Activated naive CD8-positive, alpha-beta T cell treated with anti-CD3 and anti-CD28 coated beads, Interleukin-2, amount 10 ng/mL, durations not matched to agents 7 days and 5 days (primary cell): Measurements from ENCODE around the gene MAGEB4. TPM values are rescaled to one million over a fixed set of nuclear protein-coding genes. Genes with fewer than 3 reads are reported as not detected.
"Not testable (repeated sequence)": the region's sequence is repeated elsewhere in the genome, so short reads cannot be mapped to it uniquely, and the experiment has no call there.

Experiments
- ATAC-seq: fragments of 150-1000 bp; cut with Tn5 transposase; one replicate; pipeline ENCODE4 v1.10.0; 2021; ENCODE audit warnings: low read depth, moderate library complexity
- POLR2A ChIA-PET: fragments of 350-600 bp; sonication (Branson Sonifier 250); formaldehyde crosslinking; loops from one replicate; lab custom pipeline; 2021; ENCODE audit warnings: antibody characterized with exemption; lab: Charles Lee
- DNase-seq: peaks from one replicate; pipeline ENCODE4 v3.0.0; 2021
- H3K27ac Mint-ChIP-seq: one replicate; pipeline ENCODE4 v1.8.0; 2022; ENCODE audit warnings: mild to moderate bottlenecking, mixed read lengths
- H3K27me3 Mint-ChIP-seq: one replicate; pipeline ENCODE4 v1.8.0; 2022; ENCODE audit warnings: mild to moderate bottlenecking, moderate library complexity, mixed read lengths
- H3K36me3 Mint-ChIP-seq: one replicate; pipeline ENCODE4 v1.8.0; 2021; ENCODE audit warnings: mild to moderate bottlenecking, mixed read lengths
- H3K4me1 Mint-ChIP-seq: one replicate; pipeline ENCODE4 v1.8.0; 2021; ENCODE audit warnings: mixed read lengths
- H3K4me3 Mint-ChIP-seq: one replicate; pipeline ENCODE4 v1.8.0; 2022; ENCODE audit warnings: mild to moderate bottlenecking, moderate library complexity, mixed read lengths
- H3K9me3 Mint-ChIP-seq: one replicate; pipeline ENCODE4 v1.8.0; 2021; ENCODE audit warnings: mixed read lengths
- total RNA-seq, 2 experiments: library from RNA; stranded (reverse); gene quantifications; one replicate each; pipeline ENCODE4 v1.2.3, GENCODE V29; 2021

The MAGEB4 gene, protein sequence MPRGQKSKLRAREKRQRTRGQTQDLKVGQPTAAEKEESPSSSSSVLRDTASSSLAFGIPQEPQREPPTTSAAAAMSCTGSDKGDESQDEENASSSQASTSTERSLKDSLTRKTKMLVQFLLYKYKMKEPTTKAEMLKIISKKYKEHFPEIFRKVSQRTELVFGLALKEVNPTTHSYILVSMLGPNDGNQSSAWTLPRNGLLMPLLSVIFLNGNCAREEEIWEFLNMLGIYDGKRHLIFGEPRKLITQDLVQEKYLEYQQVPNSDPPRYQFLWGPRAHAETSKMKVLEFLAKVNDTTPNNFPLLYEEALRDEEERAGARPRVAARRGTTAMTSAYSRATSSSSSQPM
- total RNA-seq = not detected

DNA sequence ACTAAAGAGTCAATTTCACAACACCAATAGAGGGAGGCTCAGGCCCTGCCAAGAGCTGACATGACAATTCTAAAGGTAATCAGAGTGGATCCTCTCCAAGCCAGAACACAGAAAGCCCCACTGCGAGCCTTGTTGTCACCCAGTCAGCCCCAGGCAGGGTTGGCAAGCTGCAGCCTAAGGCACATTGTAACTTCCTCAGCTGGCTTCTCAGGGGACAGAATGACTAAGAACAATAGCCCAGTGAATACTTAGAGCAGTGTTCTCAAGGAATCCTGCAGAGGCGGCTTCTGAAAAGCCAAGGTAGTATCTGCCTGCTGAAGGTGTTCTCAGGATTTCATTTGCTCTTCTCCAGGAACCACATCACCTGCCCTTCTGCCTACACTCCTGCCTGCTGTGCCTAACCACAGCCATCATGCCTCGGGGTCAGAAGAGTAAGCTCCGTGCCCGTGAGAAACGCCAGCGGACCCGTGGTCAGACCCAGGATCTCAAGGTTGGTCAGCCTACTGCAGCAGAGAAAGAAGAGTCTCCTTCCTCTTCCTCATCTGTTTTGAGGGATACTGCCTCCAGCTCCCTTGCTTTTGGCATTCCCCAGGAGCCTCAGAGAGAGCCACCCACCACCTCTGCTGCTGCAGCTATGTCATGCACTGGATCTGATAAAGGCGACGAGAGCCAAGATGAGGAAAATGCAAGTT lies at the start of gene MAGEB4:
Gene MAGEB4 (plus strand): TSS at position 277 of the 692 bp plus-strand sequence. CDS start 136 bp downstream, at position 413.
- no peaks in the 10 kb centered on the region for H3K4me1 Mint-ChIP-seq
- DNase-seq = no peak
- ATAC-seq = no peak
- no peaks in the 10 kb centered on the region for H3K27me3 Mint-ChIP-seq
- no peak within 1 kb of the TSS for H3K27ac Mint-ChIP-seq
- no peak within 1 kb of the TSS for H3K4me3 Mint-ChIP-seq
- no peaks in the 10 kb centered on the region for H3K36me3 Mint-ChIP-seq
- no peaks in the 10 kb centered on the region for H3K9me3 Mint-ChIP-seq
- POLR2A ChIA-PET = no interaction called here

DNA sequence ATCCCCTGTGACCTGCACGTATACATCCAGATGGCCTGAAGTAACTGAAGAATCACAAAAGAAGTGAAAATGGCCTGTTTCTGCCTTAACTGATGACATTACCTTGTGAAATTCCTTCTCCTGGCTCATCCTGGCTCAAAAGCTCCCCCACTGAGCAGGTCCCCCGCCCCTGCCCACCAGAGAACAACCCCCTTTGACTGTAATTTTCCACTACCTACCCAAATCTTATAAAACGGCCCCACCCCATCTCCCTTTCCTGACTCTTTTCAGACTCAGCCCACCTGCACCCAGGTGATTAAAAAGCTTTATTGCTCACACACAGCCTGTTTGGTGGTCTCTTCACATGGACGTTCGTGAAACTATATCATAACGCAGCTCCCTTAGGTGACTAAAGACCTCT lies 47.9 kb upstream of the MAGEB4 start:
- H3K4me1 Mint-ChIP-seq, DNase-seq, H3K27me3 Mint-ChIP-seq, H3K4me3 Mint-ChIP-seq, H3K27ac Mint-ChIP-seq, ATAC-seq, H3K36me3 Mint-ChIP-seq, H3K9me3 Mint-ChIP-seq: not testable (repeated sequence)
- POLR2A ChIA-PET = interaction anchor here (0.7 kb wide), 1 partner anchor 33 kb away, joined by 3 read pairs; no protein-coding TSS in a partner anchor

DNA sequence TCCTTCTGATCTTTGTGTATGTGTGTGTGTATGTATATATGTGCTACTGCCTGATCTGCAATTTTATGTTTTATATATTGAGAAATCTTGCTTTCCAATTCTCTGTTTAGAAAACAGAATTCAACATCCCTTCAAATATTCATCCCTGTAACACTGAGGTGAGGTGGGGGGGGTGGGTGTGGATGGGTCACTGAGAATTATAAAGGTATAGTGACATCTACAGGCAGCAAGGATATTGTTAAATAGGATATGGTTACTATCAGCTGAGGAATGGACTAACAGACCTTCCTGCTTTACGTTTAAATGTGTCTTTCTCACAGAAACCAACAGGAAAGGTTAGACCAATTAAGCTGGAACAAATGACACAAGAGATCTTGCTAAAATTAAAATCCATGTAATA lies 45.5 kb upstream of the MAGEB4 start:
- no peak for ATAC-seq
- no peaks in the 10 kb centered on the region for H3K27me3 Mint-ChIP-seq
- H3K27ac Mint-ChIP-seq = no peak overlapping the region
- no peak overlapping the region for H3K4me3 Mint-ChIP-seq
- DNase-seq = no peak
- no peaks in the 10 kb centered on the region for H3K4me1 Mint-ChIP-seq
- H3K36me3 Mint-ChIP-seq = no peaks in the 10 kb centered on the region
- no peaks in the 10 kb centered on the region for H3K9me3 Mint-ChIP-seq
- POLR2A ChIA-PET = no interaction called here

DNA sequence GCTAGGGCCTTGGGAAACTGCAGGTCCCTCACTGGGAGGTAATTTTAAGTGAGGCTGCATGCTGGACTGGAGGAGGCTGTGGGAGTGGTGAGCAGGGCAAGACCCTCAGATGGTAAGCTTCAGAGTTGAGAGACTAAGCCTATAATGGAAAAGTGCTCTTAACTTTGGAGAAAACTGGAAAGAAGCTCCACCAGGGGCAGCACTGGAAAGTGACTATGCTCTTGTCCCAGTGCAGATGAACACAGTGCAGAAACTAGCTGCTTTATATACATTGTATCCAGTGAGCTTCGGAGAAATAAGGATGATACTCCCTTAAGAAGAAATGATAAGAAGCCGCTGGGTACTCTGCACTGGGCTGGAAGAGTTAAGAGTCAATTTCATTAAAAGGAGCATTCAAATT lies 29.6 kb upstream of the MAGEB4 start:
- DNase-seq (no peak), ATAC-seq (no peak)
- H3K4me1 Mint-ChIP-seq = no peaks in the 10 kb centered on the region
- H3K4me3 Mint-ChIP-seq = no peak overlapping the region
- POLR2A ChIA-PET = no interaction called here
- H3K27ac Mint-ChIP-seq = no peak overlapping the region
- no peaks in the 10 kb centered on the region for H3K9me3 Mint-ChIP-seq
- H3K36me3 Mint-ChIP-seq = no peaks in the 10 kb centered on the region
- no peaks in the 10 kb centered on the region for H3K27me3 Mint-ChIP-seq

DNA sequence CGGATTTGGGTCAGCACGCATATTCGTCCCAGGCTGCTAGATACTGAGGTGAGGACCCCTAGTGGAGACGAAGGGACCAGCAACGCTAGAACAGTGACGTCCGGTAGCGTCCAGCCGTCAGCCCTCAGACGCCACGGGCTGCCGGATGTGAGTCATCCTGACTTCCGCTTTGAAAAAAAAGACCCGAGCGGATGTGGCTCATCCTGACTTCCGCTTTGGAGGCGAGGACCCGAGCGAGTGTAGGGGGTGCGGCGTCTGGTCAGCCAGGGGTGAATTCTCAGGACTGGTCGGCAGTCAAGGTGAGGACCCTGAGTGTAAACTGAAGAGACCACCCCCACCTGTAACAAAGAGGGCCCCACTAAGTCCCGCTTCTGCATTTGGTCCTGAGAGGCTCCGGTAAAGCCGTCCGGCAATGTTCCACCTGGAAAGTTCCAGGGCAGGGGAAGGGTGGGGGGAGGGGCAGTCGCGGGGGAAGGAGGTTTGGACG lies 26.4 kb upstream of the MAGEB4 start, which contains the start of gene MAGEB2:
Gene MAGEB2 (plus strand): TSS at position 207 of the 487 bp plus-strand sequence. CDS start 3,018 bp downstream, outside the sequence.
- DNase-seq = no peak
- Mint-ChIP-seq H3K4me1 (no peaks in the 10 kb centered on the region), H3K27me3 (no peaks in the 10 kb centered on the region), H3K4me3 (no peak within 1 kb of the TSS), H3K36me3 (no peaks in the 10 kb centered on the region), H3K27ac (no peak within 1 kb of the TSS), H3K9me3 (no peaks in the 10 kb centered on the region)
- no peak for ATAC-seq
- POLR2A ChIA-PET = no interaction called here

DNA sequence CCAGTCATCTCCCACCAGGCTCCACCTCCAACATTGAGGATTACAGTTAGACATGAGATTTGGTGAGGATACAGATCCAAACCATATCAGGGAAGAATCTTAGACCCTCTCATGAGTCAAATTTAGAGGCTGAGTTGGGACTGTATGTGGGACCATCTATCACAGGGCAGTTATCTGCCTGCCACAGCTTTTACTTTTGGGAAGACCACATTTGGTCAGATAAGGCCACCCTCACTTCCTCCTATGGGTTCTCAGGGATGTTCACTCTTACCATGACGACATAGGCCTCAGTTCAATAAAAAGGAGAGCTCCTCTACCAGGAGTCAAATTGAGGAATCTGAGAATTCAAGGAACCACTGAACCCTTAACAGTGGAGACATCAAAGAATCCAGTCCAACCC lies 24.3 kb upstream of the MAGEB4 start:
- Mint-ChIP-seq H3K36me3 (no peaks in the 10 kb centered on the region), H3K27ac (no peak overlapping the region), H3K4me1 (no peaks in the 10 kb centered on the region), H3K27me3 (no peaks in the 10 kb centered on the region), H3K4me3 (no peak overlapping the region), H3K9me3 (no peaks in the 10 kb centered on the region)
- POLR2A ChIA-PET = no interaction called here
- DNase-seq (no peak), ATAC-seq (no peak)

DNA sequence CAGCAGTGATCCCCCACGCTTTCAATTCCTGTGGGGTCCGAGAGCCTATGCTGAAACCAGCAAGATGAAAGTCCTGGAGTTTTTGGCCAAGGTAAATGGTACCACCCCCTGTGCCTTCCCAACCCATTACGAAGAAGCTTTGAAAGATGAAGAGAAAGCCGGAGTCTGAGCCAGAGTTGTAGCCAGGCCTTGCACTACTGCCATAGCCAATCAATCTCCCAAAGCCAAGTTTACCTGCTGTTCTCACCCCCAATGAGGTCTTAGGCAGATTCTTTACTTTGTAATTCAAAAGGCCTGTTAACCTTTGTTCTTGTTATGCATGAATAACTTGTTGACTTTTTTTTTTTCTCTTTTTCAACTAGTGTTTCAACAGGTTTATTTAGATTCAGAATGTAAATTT lies 22.4 kb upstream of the MAGEB4 start:
- ATAC-seq = no peak
- POLR2A ChIA-PET = no interaction called here
- H3K4me3 Mint-ChIP-seq = no peak overlapping the region
- no peaks in the 10 kb centered on the region for H3K9me3 Mint-ChIP-seq
- no peaks in the 10 kb centered on the region for H3K27me3 Mint-ChIP-seq
- no peaks in the 10 kb centered on the region for H3K36me3 Mint-ChIP-seq
- no peaks in the 10 kb centered on the region for H3K4me1 Mint-ChIP-seq
- no peak overlapping the region for H3K27ac Mint-ChIP-seq
- DNase-seq = no peak

DNA sequence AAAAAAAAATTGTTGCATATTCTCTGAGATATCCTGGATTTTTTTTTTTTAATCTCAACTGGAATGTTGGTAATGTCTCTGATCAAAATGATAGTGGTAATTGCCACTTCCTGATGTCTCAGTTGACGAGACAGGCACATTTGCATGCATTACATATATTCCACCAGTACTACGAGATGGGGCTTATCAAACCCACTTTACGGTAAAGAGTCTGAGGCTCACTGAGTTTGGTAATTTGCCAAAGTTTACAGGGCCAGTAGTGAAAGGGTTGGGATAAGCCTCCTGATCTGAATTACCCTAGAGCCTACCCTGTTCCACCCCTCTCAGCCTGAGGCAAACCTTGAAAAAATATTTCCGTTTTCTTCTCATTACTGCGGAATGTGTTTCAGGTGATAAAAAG lies 21.1 kb upstream of the MAGEB4 start:
- no peaks in the 10 kb centered on the region for H3K36me3 Mint-ChIP-seq
- H3K4me1 Mint-ChIP-seq = no peaks in the 10 kb centered on the region
- no peaks in the 10 kb centered on the region for H3K9me3 Mint-ChIP-seq
- H3K27me3 Mint-ChIP-seq = no peaks in the 10 kb centered on the region
- ATAC-seq = no peak
- POLR2A ChIA-PET = no interaction called here
- no peak overlapping the region for H3K4me3 Mint-ChIP-seq
- H3K27ac Mint-ChIP-seq = no peak overlapping the region
- DNase-seq = no peak

DNA sequence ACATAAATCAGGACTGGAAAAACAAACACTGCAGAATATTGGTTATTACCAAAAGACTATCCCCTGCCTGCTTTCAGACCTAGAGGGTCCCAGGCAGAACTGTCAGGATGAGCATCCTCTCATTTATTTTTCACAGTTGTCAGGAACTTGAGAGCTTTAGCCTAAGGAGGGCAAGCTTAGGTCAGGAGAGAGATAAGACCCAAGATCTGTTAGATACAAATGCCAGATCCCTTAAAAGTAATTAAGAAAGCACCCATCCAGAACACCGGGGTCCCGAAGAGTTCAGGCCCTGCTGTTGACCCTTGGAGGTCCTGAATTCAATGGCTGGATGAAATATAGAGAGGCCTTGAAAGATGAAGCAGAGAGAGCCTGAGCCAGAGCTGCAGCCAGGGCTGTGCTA lies 17.3 kb upstream of the MAGEB4 start:
- POLR2A ChIA-PET = no interaction called here
- no peaks in the 10 kb centered on the region for H3K9me3 Mint-ChIP-seq
- no peaks in the 10 kb centered on the region for H3K27me3 Mint-ChIP-seq
- ATAC-seq (no peak), DNase-seq (no peak)
- H3K4me3 Mint-ChIP-seq = no peak overlapping the region
- no peak overlapping the region for H3K27ac Mint-ChIP-seq
- no peaks in the 10 kb centered on the region for H3K36me3 Mint-ChIP-seq
- no peaks in the 10 kb centered on the region for H3K4me1 Mint-ChIP-seq

DNA sequence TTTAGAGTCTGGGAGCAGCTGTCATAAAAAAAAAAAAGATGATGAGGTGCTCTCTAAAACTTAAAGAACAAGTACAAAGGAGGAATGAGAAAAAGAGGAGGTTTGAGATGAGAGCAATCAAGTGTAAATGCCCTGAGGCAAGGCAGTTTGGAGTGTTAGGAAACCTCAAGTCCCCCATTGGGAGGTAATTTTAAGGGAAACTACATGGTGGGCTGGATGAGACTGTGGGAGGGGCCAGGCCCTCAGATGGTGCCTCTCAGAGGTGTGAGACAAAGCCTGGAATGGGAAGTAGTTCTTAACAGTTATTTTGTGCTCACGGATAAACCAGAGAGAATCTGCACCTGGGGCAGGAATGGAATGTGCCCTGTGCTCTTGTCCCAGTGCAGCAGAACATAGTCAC lies 13.3 kb upstream of the MAGEB4 start:
- ATAC-seq (no peak), DNase-seq (no peak)
- no peaks in the 10 kb centered on the region for H3K9me3 Mint-ChIP-seq
- H3K27me3 Mint-ChIP-seq = no peaks in the 10 kb centered on the region
- H3K4me3 Mint-ChIP-seq = no peak overlapping the region
- POLR2A ChIA-PET = no interaction called here
- no peak overlapping the region for H3K27ac Mint-ChIP-seq
- H3K36me3 Mint-ChIP-seq = no peaks in the 10 kb centered on the region
- no peaks in the 10 kb centered on the region for H3K4me1 Mint-ChIP-seq

DNA sequence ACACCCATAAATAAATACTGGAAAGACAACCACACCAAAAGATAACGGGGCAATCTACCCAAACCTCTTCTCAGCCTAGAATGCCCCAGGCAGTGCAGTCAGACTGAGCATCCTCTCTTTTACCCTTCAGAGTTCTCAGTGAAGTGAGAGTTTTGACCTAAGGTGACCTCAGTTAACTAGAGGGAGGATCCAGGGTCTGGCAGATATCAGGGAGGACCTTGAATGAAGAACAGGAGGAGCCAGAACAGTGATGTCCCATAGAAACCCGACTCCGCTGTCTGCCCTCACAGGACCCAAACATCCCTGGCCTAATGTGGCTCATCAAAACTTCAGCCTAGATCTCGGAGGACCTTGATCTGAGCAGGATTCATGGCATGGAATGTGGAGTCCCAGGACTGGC lies 11.4 kb upstream of the MAGEB4 start, which contains the start of gene MAGEB3:
Gene MAGEB3 (plus strand): TSS at position 263 of the 400 bp plus-strand sequence. CDS start 5,268 bp downstream, outside the sequence.
- no peak within 1 kb of the TSS for H3K4me3 Mint-ChIP-seq
- no peak for ATAC-seq
- no peak within 1 kb of the TSS for H3K27ac Mint-ChIP-seq
- no peak for DNase-seq
- H3K36me3 Mint-ChIP-seq = no peaks in the 10 kb centered on the region
- POLR2A ChIA-PET = no interaction called here
- no peaks in the 10 kb centered on the region for H3K27me3 Mint-ChIP-seq
- H3K9me3 Mint-ChIP-seq = no peaks in the 10 kb centered on the region
- no peaks in the 10 kb centered on the region for H3K4me1 Mint-ChIP-seq

DNA sequence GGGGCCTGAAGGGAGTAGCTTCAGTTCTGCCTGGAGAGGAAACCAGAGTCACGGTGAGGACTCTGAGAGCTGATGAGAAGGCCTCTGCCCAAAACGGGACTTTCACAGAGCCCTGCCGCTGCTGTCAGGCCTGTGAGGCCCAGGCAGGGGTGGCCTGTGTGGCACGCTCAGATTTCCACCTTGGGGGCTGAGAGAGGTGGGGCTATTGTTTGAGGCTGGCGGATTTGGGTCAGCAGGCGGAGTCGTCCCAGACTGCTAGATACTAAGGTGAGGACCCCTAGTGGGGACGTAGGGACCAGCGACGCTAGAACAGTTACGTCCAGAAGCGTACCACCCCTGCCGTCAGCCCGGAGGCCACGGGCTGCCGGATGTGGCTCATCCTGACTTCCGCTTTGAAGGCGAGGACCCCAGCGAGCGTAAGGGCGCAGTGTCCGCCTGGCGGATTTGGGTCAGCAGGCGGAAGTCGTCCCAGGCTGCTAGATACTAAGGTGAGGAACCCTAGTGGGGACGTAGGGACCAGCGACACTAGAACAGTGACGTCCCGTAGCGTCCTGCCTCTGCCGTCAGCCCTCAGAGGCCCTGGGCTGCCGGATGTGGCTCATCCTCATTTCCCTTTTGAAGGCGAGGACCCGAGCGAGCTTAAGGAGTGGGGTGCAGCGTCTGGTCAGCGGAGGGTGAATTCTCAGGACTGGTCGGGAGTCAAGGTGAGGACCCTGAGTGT lies 5.1 kb downstream of the MAGEB4 start, which contains the start of gene MAGEB1:
Gene MAGEB1 (plus strand): TSS at position 378 of the 721 bp plus-strand sequence. CDS start 3,348 bp downstream, outside the sequence.
- no peak within 1 kb of the TSS for H3K4me3 Mint-ChIP-seq
- no peaks in the 10 kb centered on the region for H3K36me3 Mint-ChIP-seq
- H3K9me3 Mint-ChIP-seq = no peaks in the 10 kb centered on the region
- H3K27ac Mint-ChIP-seq = no peak within 1 kb of the TSS
- H3K4me1 Mint-ChIP-seq = no peaks in the 10 kb centered on the region
- ATAC-seq (no peak), DNase-seq (no peak)
- no peaks in the 10 kb centered on the region for H3K27me3 Mint-ChIP-seq
- POLR2A ChIA-PET = no interaction called here

DNA sequence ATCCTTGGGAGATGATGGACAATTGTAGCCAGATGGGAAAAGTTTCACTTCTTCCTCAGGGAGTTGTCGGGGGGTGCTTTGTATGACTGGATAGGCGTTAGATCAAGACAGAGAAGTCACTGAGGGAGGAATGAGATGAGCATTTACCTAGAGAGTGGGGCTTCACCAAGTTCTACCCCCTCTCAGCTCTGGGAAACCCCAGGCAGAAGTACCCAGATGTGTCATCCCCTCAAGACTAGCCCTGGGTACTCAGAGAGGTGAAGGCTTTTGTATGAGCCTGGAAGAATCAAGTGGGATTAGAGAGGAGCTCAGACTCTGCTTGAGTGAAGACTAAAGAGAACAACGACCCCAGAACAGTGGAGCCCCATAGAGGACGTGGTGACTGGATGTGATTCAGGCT lies 7.1 kb downstream of the MAGEB4 start:
- Mint-ChIP-seq H3K27ac (no peak overlapping the region), H3K4me3 (no peak overlapping the region), H3K9me3 (no peaks in the 10 kb centered on the region), H3K36me3 (no peaks in the 10 kb centered on the region), H3K27me3 (no peaks in the 10 kb centered on the region), H3K4me1 (no peaks in the 10 kb centered on the region)
- POLR2A ChIA-PET = no interaction called here
- no peak for ATAC-seq
- no peak for DNase-seq
